Parathyroid adenoma (tissue), 2 donors: ENCODE measurements around the gene FXYD2.

Experiments
- H2AFZ ChIP-seq: fragments of 300-600 bp; sonication (generic); one replicate; pipeline ENCODE4 v1.7.0; 2017; ENCODE audit warnings: antibody characterized with exemption, mild to moderate bottlenecking
- H3K27ac ChIP-seq: fragments of 300-600 bp; sonication (generic); one replicate; pipeline ENCODE4 v1.7.0; 2017
- H3K27me3 ChIP-seq: fragments of 300-600 bp; sonication (generic); one replicate; pipeline ENCODE4 v1.7.0; 2017; ENCODE audit warnings: low read length; ENCODE audit not compliant: control insufficient read depth, insufficient read depth
- H3K36me3 ChIP-seq: fragments of 300-600 bp; sonication (generic); one replicate; pipeline ENCODE4 v1.7.0; 2017; ENCODE audit warnings: low read length; ENCODE audit not compliant: control insufficient read depth, insufficient read depth
- H3K4me1 ChIP-seq: fragments of 300-600 bp; sonication (generic); one replicate; pipeline ENCODE4 v1.7.0; 2017; ENCODE audit warnings: control low read depth
- H3K4me2 ChIP-seq: fragments of 300-600 bp; sonication (generic); one replicate; pipeline ENCODE4 v1.7.0; 2017; ENCODE audit warnings: low read length
- H3K4me3 ChIP-seq: fragments of 300-600 bp; sonication (generic); one replicate; pipeline ENCODE4 v1.7.0; 2017; ENCODE audit warnings: low read depth, low read length
- H3K79me2 ChIP-seq: fragments of 300-600 bp; sonication (generic); one replicate; pipeline ENCODE4 v1.7.0; 2017; ENCODE audit warnings: control low read depth
- H3K9ac ChIP-seq: fragments of 300-600 bp; sonication (generic); one replicate; pipeline ENCODE4 v1.7.0; 2017; ENCODE audit warnings: mild to moderate bottlenecking
- H3K9me3 ChIP-seq: fragments of 300-600 bp; sonication (generic); one replicate; pipeline ENCODE4 v1.7.0; 2017; ENCODE audit warnings: low read length; ENCODE audit not compliant: control insufficient read depth
- CTCF ChIP-seq: fragments of 300-600 bp; sonication (generic); IDR thresholded peaks from one replicate; pipeline ENCODE4 v1.7.0; 2017; ENCODE audit warnings: antibody characterized with exemption, mild to moderate bottlenecking
- donor health status: primary hyperparathyroidism.

Gene FXYD2

GRCh38 chr11:117871784-117872183 is 47.2 kb upstream of the FXYD2 start:
- H3K27ac ChIP-seq, result no peak overlapping the region
- no peak overlapping the region for H3K9ac ChIP-seq
- TF ChIP-seq CTCF, result no peak

GRCh38 chr11:117871160-117871559 is 46.6 kb upstream of the FXYD2 start:
- H3K79me2 ChIP-seq, result no peaks in the 10 kb centered on the region
- no peaks in the 10 kb centered on the region for H3K27me3 ChIP-seq
- no peaks in the 10 kb centered on the region for H3K4me1 ChIP-seq
- H3K27ac ChIP-seq, result no peak overlapping the region
- H3K4me2 ChIP-seq, result no peak overlapping the region
- H3K9me3 ChIP-seq, result no peaks in the 10 kb centered on the region
- H3K36me3 ChIP-seq, result no peaks in the 10 kb centered on the region
- no peak overlapping the region for H3K9ac ChIP-seq
- TF ChIP-seq CTCF, result no peak
- no peak overlapping the region for H2AFZ ChIP-seq
- no peak overlapping the region for H3K4me3 ChIP-seq

More at GRCh38 chr11:117871784-117872183, 47.2 kb upstream of the FXYD2 start:
- Histone ChIP-seq H3K4me3 (no peak overlapping the region), H3K36me3 (no peaks in the 10 kb centered on the region), H3K4me2 (no peak overlapping the region), H3K9me3 (no peaks in the 10 kb centered on the region), H2AFZ (no peak overlapping the region), H3K79me2 (no peaks in the 10 kb centered on the region), H3K4me1 (no peaks in the 10 kb centered on the region), H3K27me3 (no peaks in the 10 kb centered on the region)

GRCh38 chr11:117870103-117870952 is 45.8 kb upstream of the FXYD2 start:
- Histone ChIP-seq H3K9me3 (no peaks in the 10 kb centered on the region), H3K4me1 (no peaks in the 10 kb centered on the region), H3K79me2 (no peaks in the 10 kb centered on the region), H3K27me3 (no peaks in the 10 kb centered on the region), H3K4me2 (no peak overlapping the region), H3K27ac (no peak overlapping the region), H2AFZ (no peak overlapping the region), H3K36me3 (no peaks in the 10 kb centered on the region), H3K9ac (no peak overlapping the region), H3K4me3 (no peak overlapping the region)
- no peak for TF ChIP-seq CTCF

- no peak overlapping the region for H3K4me2 ChIP-seq
- H3K27ac ChIP-seq, result no peak overlapping the region
- TF ChIP-seq CTCF, result no peak
- H2AFZ ChIP-seq, result no peak overlapping the region
- H3K9ac ChIP-seq, result no peak overlapping the region
- H3K4me1 ChIP-seq, result no peaks in the 10 kb centered on the region
- H3K79me2 ChIP-seq, result no peaks in the 10 kb centered on the region
- no peaks in the 10 kb centered on the region for H3K36me3 ChIP-seq
- H3K27me3 ChIP-seq, result no peaks in the 10 kb centered on the region
- no peak overlapping the region for H3K4me3 ChIP-seq
- H3K9me3 ChIP-seq, result no peaks in the 10 kb centered on the region
Measured at GRCh38 chr11:117869604-117870003, 45.1 kb upstream of the FXYD2 start.
